Measurements from ENCODE around the gene BARD1. TPM values are rescaled to one million over a fixed set of nuclear protein-coding genes. Genes with fewer than 3 reads are reported as not detected.
A peak's percentile ranks its signal among the peaks of the same experiment; 100 is the strongest.

The BARD1 gene
- total and polyA plus RNA-seq, 2 of the 13 experiments (the other 11 are each of a cell fraction or from before 2014, with no cell fraction given) = 5.3 to 30.4 TPM

GRCh38 chr2:214808981-214809750 lies at the start of gene BARD1 (continued):
- TF ChIP-seq NKX3-1 (CRISPR knock-in tag; IDR thresholded peaks at IDR 0.05) (no peak), ELK4 (CRISPR knock-in tag; IDR thresholded peaks at IDR 0.05; ENCODE audit: borderline replicate concordance) (peak; percentile 52; the same call in 1 of the 2 replicates), SMAD1 (CRISPR knock-in tag; IDR thresholded peaks at IDR 0.05; ENCODE audit: borderline replicate concordance, low read depth) (no peak), ZKSCAN1 (IDR thresholded peaks at IDR 0.05; ENCODE audit: low read length) (no peak), ZBTB10 (CRISPR knock-in tag; IDR thresholded peaks at IDR 0.05; ENCODE audit: borderline replicate concordance) (no peak; the same call in 1 of the 2 replicates), ZNF350 (CRISPR knock-in tag; IDR thresholded peaks at IDR 0.05; ENCODE audit: borderline replicate concordance, low read depth) (peak; percentile 36; the same call in 1 of the 2 replicates), MAX (IDR thresholded peaks at IDR 0.05) (peak; percentile 82; the same call in 1 of the 2 replicates), AKAP8 (CRISPR knock-in tag; IDR thresholded peaks at IDR 0.05) (peak; percentile 40; the same call in 1 of the 2 replicates), FIP1L1 (IDR thresholded peaks at IDR 0.05; ENCODE audit: borderline replicate concordance, insufficient read depth, low read depth, low read length) (no peak; the same call in 1 of the 2 replicates), NCOR1 (IDR thresholded peaks at IDR 0.05; ENCODE audit: borderline replicate concordance, low read length) (peak; percentile 19; the same call in 1 of the 2 replicates), HOXA9 (CRISPR knock-in tag; IDR thresholded peaks at IDR 0.05; ENCODE audit: borderline replicate concordance) (no peak), ZSCAN21 (CRISPR knock-in tag; IDR thresholded peaks at IDR 0.05; ENCODE audit: borderline replicate concordance) (peak; percentile 40; the same call in 1 of the 2 replicates), ZNF33B (CRISPR knock-in tag; IDR thresholded peaks at IDR 0.05) (peak; percentile 93; the same call in 1 of the 2 replicates), MAFK (conservative IDR thresholded peaks at IDR 0.05 in 1 of 2, IDR thresholded peaks at IDR 0.05 in 1 of 2; ENCODE audit: low read length in 2 of 2) (no peak), FOSL1 (CRISPR knock-in tag; IDR thresholded peaks at IDR 0.05; ENCODE audit: borderline replicate concordance) (0 out of 2 replicates have a peak, but pooled peaks have one; percentile 17), KDM3A (CRISPR knock-in tag; IDR thresholded peaks at IDR 0.05; ENCODE audit: low read depth) (no peak), RARG (CRISPR knock-in tag; IDR thresholded peaks at IDR 0.05; ENCODE audit: low read depth) (no peak), ZSCAN25 (CRISPR knock-in tag; IDR thresholded peaks at IDR 0.05) (peak; percentile 57; the same call in 1 of the 2 replicates), U2AF1 (optimal IDR thresholded peaks at IDR 0.05; ENCODE audit: low read depth, low read length) (no peak), ZNF556 (CRISPR knock-in tag; IDR thresholded peaks at IDR 0.05; ENCODE audit: borderline replicate concordance) (no peak; the same call in 1 of the 2 replicates), MAFF (IDR thresholded peaks at IDR 0.05; ENCODE audit: low read depth, low read length) (no peak), JUN (CRISPR knock-in tag; IDR thresholded peaks at IDR 0.05) (no peak), YEATS2 (CRISPR knock-in tag; IDR thresholded peaks at IDR 0.05; ENCODE audit: borderline replicate concordance) (peak; percentile 31; the same call in 1 of the 2 replicates)
